Ovary (tissue), 3 donors: Measurements from ENCODE around the gene VGF.

Source experiments
- CTCF ChIP-seq, 3 donors: fragments of 450-650 bp in 2 of 3; fragments of 200-600 bp in 1 of 3; IDR thresholded peaks; one replicate each; pipeline versions ENCODE4 v1.5.1 to v1.8.0; 2016 to 2022; ENCODE audit warnings: antibody characterized with exemption in 3 of 3, mild to moderate bottlenecking in 1 of 3
- POLR2A ChIP-seq: fragments of 450-650 bp; IDR thresholded peaks from one replicate; pipeline ENCODE4 v1.6.1; 2017; ENCODE audit warnings: antibody characterized with exemption, mild to moderate bottlenecking, moderate library complexity
- donor health status: DM: no; HTN: no; CAD: no.

DNA sequence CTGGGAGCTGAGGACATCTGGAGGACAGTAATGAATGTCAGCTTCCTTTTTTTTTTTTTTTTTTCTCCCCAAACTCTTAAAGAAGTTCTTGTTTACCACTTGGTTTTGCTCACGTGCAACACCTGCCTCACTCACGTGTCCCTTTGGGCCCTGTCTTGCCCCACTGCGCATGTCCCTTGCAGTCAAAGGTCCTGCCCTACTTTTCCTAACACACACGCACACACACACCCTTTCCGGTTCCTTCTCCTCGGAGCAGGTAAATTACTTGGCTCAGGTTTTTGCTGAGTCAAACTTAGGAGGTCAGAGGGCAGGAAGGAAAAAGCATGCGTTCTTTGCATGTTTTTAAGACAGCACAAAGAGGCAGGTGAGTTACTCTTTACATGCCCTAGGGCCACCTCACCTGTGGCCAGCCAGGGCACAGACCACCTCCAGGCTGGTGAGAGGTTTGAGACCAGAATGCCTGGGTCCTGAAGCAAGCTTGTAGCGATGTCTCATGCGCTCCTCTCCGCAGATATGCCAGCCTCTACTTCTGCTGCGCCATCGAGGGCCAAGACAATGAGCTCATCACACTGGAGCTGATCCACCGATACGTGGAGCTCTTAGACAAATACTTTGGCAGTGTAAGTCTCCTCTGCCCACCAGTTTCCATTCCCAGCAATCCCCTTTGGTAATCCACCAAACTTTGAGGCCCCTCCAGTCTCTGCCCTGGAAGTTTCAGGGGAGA lies 8.3 kb downstream of the VGF start:
- TF ChIP-seq CTCF (IDR thresholded peaks at IDR 0.05) (no peak), POLR2A (no peak)
